ENCODE results near the gene C2.
"Not testable (repeated sequence)": the region's sequence is repeated elsewhere in the genome, so short reads cannot be mapped to it uniquely, and the experiment has no call there.

The C2 gene

DNA sequence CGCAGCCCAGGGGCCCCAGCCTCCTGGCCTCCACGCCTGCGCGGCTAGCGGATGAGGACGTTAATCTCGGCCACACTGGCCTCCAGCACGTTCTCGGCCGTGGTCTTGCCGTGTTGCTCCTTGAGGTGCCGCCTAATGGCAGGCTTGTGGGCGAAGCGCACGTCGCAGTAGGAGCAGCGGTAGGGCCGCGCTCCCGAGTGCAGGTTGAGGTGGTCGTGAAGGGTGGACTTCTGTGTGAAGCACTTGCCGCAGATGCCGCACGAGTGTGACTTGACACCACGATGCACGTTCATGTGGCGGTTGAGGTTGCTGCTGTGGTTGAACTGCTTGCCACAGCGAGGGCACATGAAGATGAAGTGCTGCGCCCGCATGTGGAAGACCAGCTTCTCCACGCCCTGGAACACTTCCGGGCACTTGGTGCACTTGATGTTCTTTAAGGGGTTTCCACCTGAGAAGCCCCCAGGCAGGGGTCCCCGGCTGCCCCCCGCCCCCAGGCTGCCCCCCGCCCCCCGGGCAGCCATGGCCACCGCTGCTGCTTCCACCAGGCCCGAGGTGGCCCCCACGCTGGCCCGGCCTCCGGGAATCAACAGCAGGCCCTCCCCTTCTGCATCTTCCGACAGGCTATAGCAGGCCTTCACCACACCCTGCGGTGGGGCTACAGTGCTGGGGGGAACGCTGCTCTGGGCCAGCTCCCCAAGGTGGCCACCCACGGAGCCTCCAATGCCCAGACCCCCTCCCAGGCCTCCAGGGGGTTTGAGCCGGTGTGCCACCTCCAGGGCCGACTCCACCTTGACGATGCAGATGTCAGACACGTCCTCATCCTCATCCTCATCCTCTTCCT, 27.4 kb upstream of the C2 start:
- no peak for DNase-seq

- no peak for DNase-seq
These were observed 26.6 kb upstream of the C2 start for GRCh38 chr6:31900917-31901414.

DNA sequence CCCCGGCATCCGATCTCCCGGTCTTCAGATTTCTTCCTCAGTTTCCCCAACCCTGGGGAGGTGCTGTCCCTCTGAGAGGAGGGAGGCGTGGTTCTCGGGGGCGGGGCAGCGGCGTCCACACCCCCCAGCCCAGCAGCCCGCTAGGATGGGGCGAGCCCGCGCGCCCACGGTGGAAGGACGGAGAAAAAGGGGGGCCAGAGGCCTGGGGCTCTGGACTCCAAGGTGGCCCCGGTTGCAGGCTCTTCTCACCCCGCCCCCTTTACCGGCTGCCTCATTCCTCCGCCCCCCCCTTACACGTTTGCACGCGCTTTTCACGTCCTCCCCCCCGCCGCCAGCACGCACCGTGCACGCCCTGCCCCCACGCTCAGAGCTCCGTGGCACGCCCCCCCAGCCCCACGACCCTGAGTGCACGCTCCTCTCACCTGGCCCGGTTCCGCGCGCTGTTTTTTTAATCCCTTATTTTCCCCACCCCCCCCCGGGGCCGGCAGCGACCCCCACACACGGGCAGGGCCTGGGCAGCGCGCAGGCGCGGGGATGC, 26.0 kb upstream of the C2 start:
- peak; percentile 49 for DNase-seq

GRCh38 chr6:31901953-31902643, 25.4 kb upstream of the C2 start, which contains the start of gene ZBTB12:
Gene ZBTB12, minus strand, starts transcription at chr6:31902086. Its CDS starts 781 bp downstream, at chr6:31901305.
- DNase-seq = peak; percentile 94

- peak; percentile 83 for DNase-seq
These were observed 23.6 kb upstream of the C2 start for GRCh38 chr6:31903957-31904356.

- DNase-seq = no peak
These were observed 22.5 kb upstream of the C2 start for GRCh38 chr6:31905041-31905440.

GRCh38 chr6:31906122-31906521, 21.4 kb upstream of the C2 start:
- DNase-seq = no peak

GRCh38 chr6:31906727-31907126, 20.8 kb upstream of the C2 start:
- not testable (repeated sequence) for DNase-seq

DNA sequence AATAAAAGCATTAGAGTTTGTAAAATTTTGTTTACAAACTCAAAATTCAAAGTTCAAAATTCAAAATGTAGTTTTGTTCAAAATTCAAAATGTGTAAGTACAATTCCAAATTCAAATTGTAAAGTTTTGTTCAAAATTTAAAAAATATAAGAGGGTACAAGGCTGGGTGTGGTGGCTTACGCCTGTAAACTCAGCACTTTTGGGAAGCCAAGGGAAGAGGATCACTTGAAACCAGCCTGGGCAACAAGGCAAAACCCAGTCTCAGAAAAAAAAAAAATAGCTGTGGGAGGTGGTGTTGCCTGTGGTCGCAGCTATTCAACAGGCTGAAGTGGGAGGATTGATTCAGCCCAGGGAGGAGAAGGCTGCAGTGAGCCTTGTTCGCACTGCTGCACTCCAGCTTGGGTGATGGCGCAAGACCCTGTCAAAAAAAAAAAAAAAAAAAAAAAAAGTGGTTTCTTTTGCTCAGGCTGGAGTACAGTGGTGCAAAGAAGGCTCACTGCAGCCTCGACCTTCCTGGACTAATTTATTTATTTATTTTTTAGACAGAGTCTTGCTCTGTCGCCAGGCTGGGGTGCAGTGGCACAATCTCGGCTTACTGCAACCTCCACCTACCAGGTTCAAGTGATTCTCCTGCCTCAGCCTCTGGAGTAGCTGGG, 20.2 kb upstream of the C2 start:
- DNase-seq = peak; percentile 90

- DNase-seq = not testable (repeated sequence)
These were observed 19.3 kb upstream of the C2 start for GRCh38 chr6:31908255-31908654.

DNA sequence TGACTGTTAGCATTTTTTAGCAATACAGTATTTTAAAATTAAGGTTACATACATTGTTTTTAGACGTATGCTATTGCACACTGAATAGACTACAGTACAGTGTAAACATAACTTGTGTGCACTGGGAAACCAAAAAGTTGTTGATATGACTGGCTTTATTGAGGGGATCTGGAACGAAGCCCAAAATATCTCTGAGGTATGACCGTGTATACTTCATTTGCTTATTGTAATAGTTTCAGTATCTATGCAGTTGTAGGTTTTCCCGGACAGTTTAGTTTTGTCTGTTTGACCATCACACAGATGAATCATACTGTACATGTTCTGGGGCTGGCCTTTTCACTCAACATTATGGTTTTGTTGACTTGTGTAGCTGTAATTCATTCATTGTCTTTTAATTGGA, 18.7 kb upstream of the C2 start:
- peak; percentile 77 for DNase-seq

DNA sequence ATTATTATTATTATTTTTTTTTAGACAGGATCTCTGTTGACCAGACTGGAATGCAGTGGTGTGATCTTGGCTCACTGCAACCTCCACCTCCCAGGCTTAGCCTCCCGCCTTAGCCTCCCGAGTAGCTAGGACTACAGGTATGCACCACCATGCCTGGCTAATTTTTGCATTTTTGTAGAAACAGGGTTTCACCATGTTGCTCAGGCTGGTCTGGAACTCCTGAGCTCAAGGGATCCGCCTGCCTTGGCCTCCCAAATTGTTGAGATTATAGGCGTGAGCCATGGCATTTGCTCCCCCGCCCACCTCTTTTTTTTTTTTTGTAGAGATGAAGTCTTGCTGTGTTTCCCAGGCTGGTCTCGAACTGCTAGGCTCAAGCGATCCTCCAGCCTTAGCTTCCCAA, 18.2 kb upstream of the C2 start:
- not testable (repeated sequence) for DNase-seq

DNA sequence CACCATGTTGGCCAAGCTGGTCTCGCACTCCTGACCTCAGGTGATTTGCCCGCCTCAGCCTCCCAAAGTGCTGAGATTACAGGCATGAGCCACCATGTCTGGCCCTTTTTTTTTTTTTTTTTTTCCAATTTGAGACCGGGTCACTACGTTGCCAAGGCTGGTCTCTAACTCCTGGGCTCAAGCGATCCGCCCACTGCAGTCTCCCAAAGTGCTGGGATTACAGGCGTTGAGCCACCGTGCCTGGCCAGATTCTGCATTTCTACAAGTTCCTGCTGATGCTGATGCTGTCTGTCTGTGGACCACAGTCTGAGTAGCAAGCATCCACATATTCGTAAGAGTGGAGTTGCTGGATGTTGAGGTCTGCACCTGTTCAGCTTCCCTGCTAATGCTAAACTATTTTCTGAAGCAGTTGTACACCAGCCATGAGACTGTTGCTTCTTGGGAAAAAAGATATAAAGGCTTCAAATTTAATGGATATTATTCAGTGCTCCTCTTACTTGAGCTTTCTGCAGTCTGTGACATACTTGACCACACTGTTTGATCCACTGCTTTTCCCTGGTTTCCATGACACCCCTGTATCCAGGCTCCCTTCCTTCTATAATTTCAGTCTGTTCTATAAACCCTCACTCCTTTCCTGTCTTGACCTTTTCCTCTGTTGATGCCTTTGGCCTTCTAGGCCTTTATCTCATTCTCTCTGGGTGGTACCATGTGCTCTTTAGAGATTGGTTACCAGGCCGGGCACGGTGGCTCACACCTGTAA, 15.5 kb upstream of the C2 start:
- DNase-seq = no peak

DNA sequence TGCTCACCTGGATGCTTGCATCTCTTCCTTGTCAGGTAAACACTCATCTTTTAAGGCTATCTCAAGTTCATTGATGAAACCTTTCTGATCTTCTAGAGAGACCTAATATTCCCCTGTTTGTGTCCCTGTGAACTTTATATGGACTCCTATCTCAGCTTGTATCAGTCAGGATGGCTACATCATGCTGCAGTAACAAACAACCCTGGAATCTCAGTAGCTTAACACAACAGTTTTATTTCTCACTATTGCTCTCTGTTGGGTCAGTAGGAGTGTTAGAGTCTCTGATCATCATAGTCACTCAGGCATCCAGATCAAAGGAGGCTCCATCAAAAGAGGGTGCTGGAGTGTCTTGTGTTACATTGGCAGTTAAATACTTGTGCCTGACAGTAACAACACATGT, 12.2 kb upstream of the C2 start:
- no peak for DNase-seq

GRCh38 chr6:31915756-31916155, 11.8 kb upstream of the C2 start:
- no peak for DNase-seq

GRCh38 chr6:31918069-31918720, 9.3 kb upstream of the C2 start:
- no peak for DNase-seq

DNA sequence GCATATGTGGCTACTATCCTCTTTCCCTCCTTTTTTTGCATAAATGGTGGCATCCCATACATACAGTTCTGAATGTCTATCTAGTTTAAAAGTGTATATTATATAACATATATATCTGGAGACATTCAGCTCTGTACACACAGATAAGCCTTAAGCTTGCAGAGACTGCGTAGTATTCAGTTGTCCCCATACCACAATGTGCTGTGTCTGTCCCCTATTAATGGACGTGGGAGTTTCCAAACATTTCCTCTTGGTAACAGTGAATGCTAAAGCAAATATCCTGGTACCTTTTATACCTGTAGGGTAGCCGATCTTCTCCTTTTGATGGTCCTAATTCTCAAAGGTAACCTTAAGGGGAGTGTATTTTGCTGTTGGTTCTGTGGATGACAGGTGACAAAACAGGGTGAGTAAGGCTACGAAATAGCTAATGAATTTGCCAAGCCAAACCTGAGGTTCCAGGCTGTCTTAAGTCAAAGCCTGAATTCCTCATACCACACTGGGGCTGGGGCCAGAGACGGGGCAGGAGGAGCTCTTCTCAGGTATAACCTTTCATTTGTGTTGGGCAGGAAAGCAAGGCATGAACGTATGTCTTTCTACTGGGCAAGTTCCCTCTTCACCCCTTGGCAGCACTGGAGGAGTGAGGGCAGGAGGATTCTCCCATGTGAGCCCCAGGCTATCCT, 7.8 kb upstream of the C2 start:
- DNase-seq = no peak

DNA sequence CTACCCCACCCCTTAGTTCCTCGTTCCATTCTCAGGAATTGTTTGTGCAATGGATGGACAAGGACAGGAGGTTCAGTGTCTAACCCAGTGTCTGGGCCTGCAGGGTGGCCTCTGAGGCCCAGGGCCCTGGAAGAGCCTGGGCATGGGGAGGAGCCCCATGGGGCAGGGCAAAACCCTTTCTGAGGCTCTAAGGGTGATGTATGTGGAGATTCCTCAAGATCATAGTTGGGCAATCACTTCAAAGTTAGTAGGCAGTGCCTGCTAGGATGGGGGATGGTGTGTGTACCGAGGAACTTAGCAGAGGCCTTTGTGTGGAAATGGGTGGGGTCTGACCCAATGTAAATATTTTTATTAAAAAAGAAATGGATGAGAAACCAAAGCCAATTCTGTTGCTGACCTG, 6.7 kb upstream of the C2 start:
- peak; percentile 32 for DNase-seq

- DNase-seq = no peak
These were observed 4.6 kb upstream of the C2 start for GRCh38 chr6:31922942-31923341.

DNA sequence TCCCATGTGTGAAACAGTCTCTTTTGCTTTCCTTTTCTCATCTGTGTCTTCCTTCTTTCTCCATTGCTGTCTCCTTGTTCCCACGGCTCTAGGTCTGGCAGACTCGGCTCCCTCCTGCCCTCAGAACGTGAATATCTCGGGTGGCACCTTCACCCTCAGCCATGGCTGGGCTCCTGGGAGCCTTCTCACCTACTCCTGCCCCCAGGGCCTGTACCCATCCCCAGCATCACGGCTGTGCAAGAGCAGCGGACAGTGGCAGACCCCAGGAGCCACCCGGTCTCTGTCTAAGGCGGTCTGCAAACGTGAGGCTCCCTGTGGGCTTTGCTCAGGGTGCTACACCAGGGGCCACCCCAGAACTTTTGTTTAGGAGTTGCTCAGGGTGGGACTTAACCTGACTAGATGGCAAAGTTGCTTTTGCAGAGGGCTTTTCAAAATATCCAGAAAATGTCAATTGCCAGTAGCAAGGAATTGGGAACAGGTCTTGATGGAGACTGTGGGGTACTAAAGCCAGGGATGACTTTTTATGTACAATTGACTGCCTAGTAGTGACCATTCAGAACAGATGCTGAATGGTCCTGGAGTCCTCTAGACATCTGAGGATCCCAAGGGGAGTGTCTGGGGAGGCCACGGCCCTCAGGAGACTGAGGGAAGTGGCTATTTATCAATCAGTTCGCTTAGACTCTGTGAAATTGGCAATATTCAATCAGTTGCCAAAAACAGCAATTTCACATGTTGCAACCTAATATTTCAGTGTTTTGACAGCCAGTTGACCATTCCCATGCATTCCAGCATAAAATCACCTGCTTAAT, 550 bp downstream of the C2 start:
- no peak for DNase-seq

- DNase-seq = no peak
These were observed 1.1 kb downstream of the C2 start for GRCh38 chr6:31928672-31928939.
